Pancreas (tissue), 10 donors: Measurements from ENCODE around the gene DDX56. TPM values are rescaled to one million over a fixed set of nuclear protein-coding genes. Genes with fewer than 3 reads are reported as not detected.

Experiments
- ATAC-seq, 4 donors: fragments of 200-7000 bp; cut with Tn5 transposase; one replicate each; pipeline versions ENCODE4 v1.8.0 to v1.9.1; 2020; ENCODE audit warnings: mild to moderate bottlenecking in 4 of 4, moderate library complexity in 4 of 4
- DNase-seq, 6 donors: peaks; one replicate each; pipeline ENCODE4 v3.0.0-alpha.2; 2020
- FAIRE-seq: peaks from 2 replicates; lab custom pipeline; 2012; peaks lifted over from hg19 to GRCh38; lab: Jason Lieb, UNC
- H3K27ac ChIP-seq, 4 donors: fragments of 200-600 bp; sonication (generic); 1 replicate in 3 of 4; 2 replicates in 1 of 4; pipeline versions ENCODE4 v1.5.0 to v1.8.0; 2020
- H3K27me3 ChIP-seq, 4 donors: fragments of 200-600 bp; one replicate each; pipeline ENCODE4 v1.8.0; 2021
- H3K36me3 ChIP-seq, 3 donors: fragments of 200-600 bp; sonication (generic) in 1 of 3; one replicate each; pipeline versions ENCODE4 v1.5.0 to v1.8.0; 2020 to 2021
- H3K4me1 ChIP-seq, 3 donors: fragments of 200-600 bp; one replicate each; pipeline ENCODE4 v1.8.0; 2021
- H3K4me3 ChIP-seq, 4 donors: fragments of 200-600 bp; sonication (generic) in 2 of 4; one replicate each; pipeline versions ENCODE4 v1.5.0 to v1.8.0; 2020 to 2021
- H3K9me3 ChIP-seq, 4 donors: fragments of 200-600 bp; one replicate each; pipeline ENCODE4 v1.8.0; 2021
- WGBS, 2 donors: extraction: QIAGEN DNeasy Blood & Tissue Kit; methylation state at CpG; one replicate each; pipeline ENCODE4 v1.1.7; 2013; 5-methylcytosine and 5-hydroxymethylcytosine counted together
- intact Hi-C, 3 donors: fragments of 100-400 bp; cut with DNase I; formaldehyde crosslinking; loops; one replicate each; pipeline versions ENCODE4 v1.11.1 to v1.14.2; 2022
- polyA plus RNA-seq, 2 donors: library from polyadenylated mRNA; stranded (reverse); fragments of 200-250 nt; gene quantifications; one replicate each; pipeline ENCODE4 v1.2.3, GENCODE V29; 2013
- total RNA-seq, 6 donors: library from RNA; stranded (reverse); fragmentation: NEBNext Ultra II Directional in 4 of 6; extraction: Animal tissue kit (Norgen Biotek cat#: 25700) in 4 of 6; gene quantifications; one replicate each; pipeline versions ENCODE4 v1.2.1 to v1.2.4, GENCODE V29; 2021 to 2023
- TF ChIP-seq, protein P1 (sequence below), 4 donors: fragments of 200-600 bp; sonication (generic) in 3 of 4; IDR thresholded peaks; one replicate each; pipeline versions ENCODE4 v1.5.0 to v1.8.0; 2021; ENCODE audit warnings: antibody characterized with exemption in 4 of 4
- donor health status: healthy with polysubstance abuse.
- donor health status: DM: no; HTN: no; CAD: no; lungs with moderate emphysema.
- donor health status: DM: no; HTN: no; CAD: no.
- donor health status: control.
- donor health status: control.
- donor health status: Bipolar disorder and iron deficiency.
- donor health status: DM: yes; HTN: yes; CAD: no.
- donor health status: DM: no; HTN: no; CAD: no.
- donor health status: DM: no; HTN: no; CAD: no.
- donor health status: DM: yes; HTN: yes; CAD: no.

Gene DDX56
- total and polyA plus RNA-seq, 8 donors: 23.0 to 114 (median 30.4) TPM

DNA sequence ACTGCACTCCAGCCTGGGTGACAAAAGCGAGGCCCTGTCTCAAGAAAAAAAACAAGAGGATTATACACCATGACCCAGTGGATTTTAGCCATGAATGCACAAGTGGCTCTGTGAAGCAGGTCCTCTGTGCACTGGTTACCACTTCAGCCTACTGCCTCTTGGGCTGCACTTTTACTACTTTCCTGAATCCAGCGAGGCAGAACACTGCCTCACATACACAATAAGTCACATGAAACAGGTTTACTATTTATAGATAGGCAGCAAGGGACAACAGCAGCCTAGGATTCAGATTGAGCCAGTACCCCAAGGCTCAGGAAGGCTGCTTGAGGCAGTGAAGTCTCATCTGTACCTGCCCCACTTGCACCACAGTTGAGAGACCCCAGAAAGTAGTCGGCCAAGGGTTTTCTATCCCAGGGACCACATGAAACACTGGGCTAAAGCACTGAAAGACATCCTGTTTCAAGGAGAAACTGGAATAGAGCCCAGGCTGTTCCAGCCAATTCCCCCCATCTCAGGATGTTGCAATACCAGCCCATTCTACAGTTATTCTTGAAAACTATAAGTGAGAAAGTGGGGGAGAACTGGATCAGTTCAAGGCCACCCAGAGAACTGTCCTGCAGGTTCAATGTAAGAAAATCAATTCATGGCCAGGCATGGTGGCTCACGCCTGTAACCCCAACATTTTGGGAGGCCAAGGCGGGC lies 22.4 kb upstream of the DDX56 start:
- H3K27ac ChIP-seq: no peak overlapping the region
- H3K36me3 ChIP-seq: no peaks in the 10 kb centered on the region
- ATAC-seq: no peak
- no peak for DNase-seq
- intact Hi-C loops: loop anchor here in 1 of 3 donors (10.0 kb wide), 1 partner anchor 539 kb away; no protein-coding TSS in a partner anchor
- no peaks in the 10 kb centered on the region for H3K4me1 ChIP-seq
- no peak overlapping the region for H3K4me3 ChIP-seq
- WGBS, 2 donors: 72 to 80% methylated on average over 5 of the region's 5 CpGs
- no peaks in the 10 kb centered on the region for H3K27me3 ChIP-seq
- H3K9me3 ChIP-seq: no peaks in the 10 kb centered on the region
- TF ChIP-seq, protein P1, sequence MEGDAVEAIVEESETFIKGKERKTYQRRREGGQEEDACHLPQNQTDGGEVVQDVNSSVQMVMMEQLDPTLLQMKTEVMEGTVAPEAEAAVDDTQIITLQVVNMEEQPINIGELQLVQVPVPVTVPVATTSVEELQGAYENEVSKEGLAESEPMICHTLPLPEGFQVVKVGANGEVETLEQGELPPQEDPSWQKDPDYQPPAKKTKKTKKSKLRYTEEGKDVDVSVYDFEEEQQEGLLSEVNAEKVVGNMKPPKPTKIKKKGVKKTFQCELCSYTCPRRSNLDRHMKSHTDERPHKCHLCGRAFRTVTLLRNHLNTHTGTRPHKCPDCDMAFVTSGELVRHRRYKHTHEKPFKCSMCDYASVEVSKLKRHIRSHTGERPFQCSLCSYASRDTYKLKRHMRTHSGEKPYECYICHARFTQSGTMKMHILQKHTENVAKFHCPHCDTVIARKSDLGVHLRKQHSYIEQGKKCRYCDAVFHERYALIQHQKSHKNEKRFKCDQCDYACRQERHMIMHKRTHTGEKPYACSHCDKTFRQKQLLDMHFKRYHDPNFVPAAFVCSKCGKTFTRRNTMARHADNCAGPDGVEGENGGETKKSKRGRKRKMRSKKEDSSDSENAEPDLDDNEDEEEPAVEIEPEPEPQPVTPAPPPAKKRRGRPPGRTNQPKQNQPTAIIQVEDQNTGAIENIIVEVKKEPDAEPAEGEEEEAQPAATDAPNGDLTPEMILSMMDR (IDR thresholded peaks at IDR 0.05): no peak
- no peak for FAIRE-seq

DNA sequence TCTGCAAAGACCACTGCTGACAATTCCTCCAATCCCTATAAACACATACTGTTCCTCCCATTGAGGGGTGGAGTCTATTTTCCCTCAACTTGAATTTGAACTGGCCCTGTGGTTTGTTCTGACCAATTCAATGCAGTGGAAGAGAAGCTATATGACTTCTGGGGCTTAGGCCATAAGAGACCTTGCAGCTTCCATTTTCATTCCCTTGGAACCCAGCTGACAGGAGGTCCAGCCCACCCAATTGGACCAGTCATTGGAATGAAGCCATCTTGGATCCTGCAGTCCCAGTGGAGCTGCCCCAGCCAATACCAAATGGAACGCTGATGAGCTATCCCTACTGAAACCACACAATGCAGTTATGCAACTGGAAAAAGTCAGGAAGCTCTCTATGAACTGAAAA lies 17.2 kb upstream of the DDX56 start:
- H3K27ac ChIP-seq: no peak overlapping the region
- no peaks in the 10 kb centered on the region for H3K9me3 ChIP-seq
- H3K36me3 ChIP-seq: no peaks in the 10 kb centered on the region
- H3K4me3 ChIP-seq: no peak overlapping the region
- 88 to 91% methylated on average over 1 of the region's 1 CpG for WGBS, 2 donors
- H3K27me3 ChIP-seq: no peaks in the 10 kb centered on the region
- no peak for DNase-seq
- no peaks in the 10 kb centered on the region for H3K4me1 ChIP-seq
- ATAC-seq: no peak
- no peak for FAIRE-seq
- intact Hi-C loops: loop anchor here in 1 of 3 donors (5.0 to 10.0 kb wide), 2 partner anchors 251 to 544 kb away; no protein-coding TSS in a partner anchor
- TF ChIP-seq, protein P1 (IDR thresholded peaks at IDR 0.05): no peak

DNA sequence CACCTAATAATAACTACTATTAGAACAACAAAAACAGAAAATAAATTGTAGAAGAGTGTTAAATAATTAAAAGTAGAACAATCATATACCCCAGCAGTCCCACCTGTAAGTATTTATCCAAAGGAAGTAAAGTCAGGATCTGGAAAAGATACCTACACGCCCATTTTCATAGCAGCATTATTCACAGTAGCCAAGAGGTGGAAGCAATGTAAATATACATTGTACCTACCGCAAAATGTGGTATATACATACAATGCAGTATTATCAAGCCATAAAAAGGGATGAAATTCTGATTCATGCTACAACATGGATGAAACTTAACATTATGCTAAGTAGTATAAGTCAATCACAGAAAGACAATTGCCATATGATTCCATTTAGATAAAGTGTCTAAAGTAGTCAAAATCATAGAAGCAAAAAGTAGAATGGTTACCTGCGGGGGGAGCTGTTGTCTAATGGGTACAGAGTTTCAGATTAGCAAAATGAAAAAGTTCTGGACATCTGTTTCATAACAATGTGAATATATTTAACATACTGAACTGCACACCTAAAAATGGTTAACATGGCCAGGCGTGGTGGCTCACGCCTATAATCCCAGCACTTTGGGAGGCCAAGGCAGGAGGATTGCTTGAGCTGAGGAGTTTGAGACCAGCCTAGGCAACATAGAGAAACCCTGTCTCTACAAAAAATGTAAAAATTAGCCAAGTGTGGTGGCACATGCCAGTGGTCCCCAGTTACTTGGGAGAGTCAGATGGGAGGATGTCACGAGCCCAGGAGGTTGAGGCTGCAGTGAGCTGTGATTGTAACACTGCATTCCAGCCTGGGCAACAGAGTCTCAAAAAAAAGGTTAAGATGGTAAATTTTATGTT lies 14.4 kb upstream of the DDX56 start:
- ATAC-seq: peak; percentile 81 to 95 (median 92)
- FAIRE-seq: peak; percentile 61
- peaks cover 0 to 5% (median 1%) of the 10 kb centered on the region in 3 donors for H3K4me1 ChIP-seq
- peak in 3 of 6 donors; percentile 43 to 59 (median 48) for DNase-seq
- H3K9me3 ChIP-seq: no peaks in the 10 kb centered on the region
- H3K4me3 ChIP-seq: no peak overlapping the region
- 13 to 17% methylated on average over 6 of the region's 6 CpGs for WGBS, 2 donors
- H3K27me3 ChIP-seq: no peaks in the 10 kb centered on the region
- TF ChIP-seq, protein P1 (IDR thresholded peaks at IDR 0.05): peak in 3 of 4 donors; percentile 27 to 43 (median 40)
- no peak overlapping the region for H3K27ac ChIP-seq
- no peaks in the 10 kb centered on the region for H3K36me3 ChIP-seq
- intact Hi-C loops: loop anchor here in 2 of 3 donors (5.0 to 10.0 kb wide), 2 partner anchors 334 to 337 kb away; no protein-coding TSS in a partner anchor

DNA sequence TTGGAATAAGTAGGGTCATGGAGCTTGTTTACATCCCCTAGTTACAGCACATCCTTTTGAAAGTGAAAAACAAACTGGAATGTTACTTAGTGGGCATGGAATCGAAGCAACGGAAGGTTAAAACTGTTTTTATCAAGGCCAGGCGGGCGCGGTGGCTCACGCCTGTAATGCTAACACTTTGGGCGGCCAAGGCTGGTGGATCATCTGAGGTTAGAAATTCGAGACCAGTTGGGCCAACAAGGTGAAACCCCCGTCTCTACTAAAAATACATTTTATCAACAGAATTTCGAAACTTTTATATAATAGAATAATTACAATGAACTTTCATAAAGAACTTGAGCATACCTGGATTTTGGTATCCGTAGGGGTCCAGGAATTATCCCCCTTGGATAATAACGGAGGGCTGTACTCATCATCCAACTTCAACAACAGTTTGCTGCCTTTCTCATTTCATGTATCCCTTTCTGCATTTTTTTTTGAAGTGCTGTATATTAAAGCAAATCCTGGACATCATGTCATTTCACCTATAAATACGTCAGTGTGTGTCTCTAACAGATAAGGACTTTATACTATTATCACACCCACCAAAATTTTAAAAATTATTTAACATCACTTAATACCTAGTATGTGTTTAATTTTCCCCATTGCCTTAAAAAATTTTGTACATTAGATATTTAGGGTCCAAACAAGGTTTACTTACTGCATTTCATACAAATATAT lies 9.6 kb upstream of the DDX56 start:
- ATAC-seq (no peak), DNase-seq (no peak), FAIRE-seq (no peak)
- peak overlapping the region; percentile 92 to 99 (median 98) for H3K27ac ChIP-seq
- peaks cover 0 to 19% (median 17%) of the 10 kb centered on the region in 3 donors for H3K36me3 ChIP-seq
- peak overlapping the region; percentile 74 to 99 (median 92) for H3K4me3 ChIP-seq
- no peaks in the 10 kb centered on the region for H3K9me3 ChIP-seq
- TF ChIP-seq, protein P1 (IDR thresholded peaks at IDR 0.05): no peak
- H3K27me3 ChIP-seq: no peaks in the 10 kb centered on the region
- H3K4me1 ChIP-seq: peaks cover 7 to 16% (median 16%) of the 10 kb centered on the region in 3 donors
- 87 to 90% methylated on average over 13 of the region's 13 CpGs for WGBS, 2 donors
- intact Hi-C loops: loop anchor here in 1 of 3 donors (10.0 kb wide), 1 partner anchor 341 kb away; no protein-coding TSS in a partner anchor
